Measurements from ENCODE around the gene DENND6B. TPM values are rescaled to one million over a fixed set of nuclear protein-coding genes. Genes with fewer than 3 reads are reported as not detected.

Gene DENND6B
- total RNA-seq, 4 donors from 2014 or later = 8.6 to 13.1 (median 11.7) TPM

DNA sequence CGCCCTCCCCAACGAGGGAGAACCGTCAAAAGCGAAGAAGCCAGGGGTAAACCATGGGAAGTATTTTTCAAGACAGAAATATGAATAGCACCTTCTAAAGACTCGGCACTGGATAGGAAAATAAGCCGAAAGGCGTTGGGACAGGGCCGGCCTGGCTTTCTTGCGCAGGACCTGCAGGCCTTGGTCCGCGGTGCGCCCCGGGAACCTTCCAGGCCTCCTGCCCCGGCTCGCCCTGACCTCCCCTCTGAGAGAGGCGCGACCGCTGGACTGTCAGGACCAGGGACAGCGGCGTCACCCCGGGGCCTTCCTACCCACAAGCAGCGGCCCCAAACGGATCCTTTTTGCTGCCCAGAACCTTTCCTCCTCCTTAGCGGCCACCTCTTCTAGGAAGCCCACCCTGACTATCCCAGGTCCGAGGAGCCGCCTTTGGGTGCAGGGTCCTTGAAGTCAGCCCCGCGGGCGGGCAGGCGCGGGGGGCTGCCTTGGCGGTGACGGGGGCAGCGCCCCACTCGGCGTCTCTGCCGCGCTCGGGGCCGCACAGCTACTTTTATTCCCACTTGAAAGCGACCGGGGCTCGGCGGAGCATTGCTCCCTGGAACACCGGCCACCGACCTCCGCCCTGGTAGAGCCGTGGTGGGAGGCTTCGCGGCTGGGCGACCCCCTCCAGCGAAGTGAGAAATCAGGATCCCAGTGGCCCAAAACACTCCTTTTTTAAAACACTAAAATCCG is 56.0 kb downstream of the DENND6B start:
- TF ChIP-seq EP300 (IDR thresholded peaks at IDR 0.05) (no peak), POLR2A (IDR thresholded peaks at IDR 0.05) (no peak)
- TF ChIP-seq, protein P1, sequence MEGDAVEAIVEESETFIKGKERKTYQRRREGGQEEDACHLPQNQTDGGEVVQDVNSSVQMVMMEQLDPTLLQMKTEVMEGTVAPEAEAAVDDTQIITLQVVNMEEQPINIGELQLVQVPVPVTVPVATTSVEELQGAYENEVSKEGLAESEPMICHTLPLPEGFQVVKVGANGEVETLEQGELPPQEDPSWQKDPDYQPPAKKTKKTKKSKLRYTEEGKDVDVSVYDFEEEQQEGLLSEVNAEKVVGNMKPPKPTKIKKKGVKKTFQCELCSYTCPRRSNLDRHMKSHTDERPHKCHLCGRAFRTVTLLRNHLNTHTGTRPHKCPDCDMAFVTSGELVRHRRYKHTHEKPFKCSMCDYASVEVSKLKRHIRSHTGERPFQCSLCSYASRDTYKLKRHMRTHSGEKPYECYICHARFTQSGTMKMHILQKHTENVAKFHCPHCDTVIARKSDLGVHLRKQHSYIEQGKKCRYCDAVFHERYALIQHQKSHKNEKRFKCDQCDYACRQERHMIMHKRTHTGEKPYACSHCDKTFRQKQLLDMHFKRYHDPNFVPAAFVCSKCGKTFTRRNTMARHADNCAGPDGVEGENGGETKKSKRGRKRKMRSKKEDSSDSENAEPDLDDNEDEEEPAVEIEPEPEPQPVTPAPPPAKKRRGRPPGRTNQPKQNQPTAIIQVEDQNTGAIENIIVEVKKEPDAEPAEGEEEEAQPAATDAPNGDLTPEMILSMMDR (IDR thresholded peaks at IDR 0.05) = no peak
- H3K4me1 ChIP-seq = peaks cover 0 to 74% (median 44%) of the 10 kb centered on the region in 4 donors
- WGBS, 2 donors = 2 to 3% methylated on average over 47 to 49 of the region's 53 CpGs

DNA sequence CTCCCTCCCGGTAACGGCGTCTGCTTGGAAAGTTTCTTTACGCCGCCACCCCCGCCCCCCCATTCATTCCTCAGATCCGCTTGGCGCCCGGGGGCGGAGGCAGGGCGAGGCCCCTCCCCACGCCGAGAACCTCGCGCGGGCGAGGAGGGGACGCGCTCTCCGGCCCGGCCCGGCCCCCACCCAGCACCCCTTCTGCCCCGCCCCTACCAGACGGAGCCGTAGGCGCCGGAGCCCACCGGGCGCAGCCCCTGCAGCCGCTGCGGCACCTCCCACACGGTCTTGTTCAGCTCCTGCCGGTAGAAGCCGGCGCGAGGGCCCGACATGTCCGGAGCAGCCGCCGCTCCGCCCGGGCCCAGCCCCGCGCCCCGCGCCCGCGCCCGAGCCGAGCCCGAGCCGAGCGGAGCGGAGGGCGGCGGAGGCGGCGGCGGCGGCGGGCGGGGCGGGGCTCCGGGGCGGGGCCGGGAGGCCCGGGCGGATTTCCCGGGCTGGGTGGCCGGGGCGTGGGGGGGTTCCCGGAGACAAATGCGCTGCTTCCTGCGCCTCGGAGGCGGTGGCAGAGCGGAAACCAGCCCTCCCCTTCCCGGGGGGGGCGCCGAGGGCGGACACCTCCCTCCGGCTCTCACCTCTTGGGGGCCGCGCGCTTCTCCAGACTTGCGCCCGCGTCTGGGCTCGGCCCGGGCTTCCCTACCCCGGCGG is 56.7 kb downstream of the DENND6B start, which contains the start of gene MAPK11:
MAPK11 (minus strand) TSS at position 411 of the 696 bp plus-strand sequence; CDS start at position 323, 88 bp downstream.
- Histone ChIP-seq H3K27ac (peak within 1 kb of the TSS in 3 of 4 donors; percentile 44 to 85 (median 45)), H3K9me3 (no peaks in the 10 kb centered on the region), H3K4me3 (peak within 1 kb of the TSS; percentile 41 to 66 (median 50)), H3K4me1 (peaks cover 0 to 67% (median 44%) of the 10 kb centered on the region in 4 donors), H3K36me3 (peaks cover 0 to 3% (median 0%) of the 10 kb centered on the region in 3 donors), H3K27me3 (peaks cover 0 to 21% of the 10 kb centered on the region in 2 donors)
- no peak for DNase-seq (ENCODE audit: low spot score in 2 of 2)
- WGBS, 2 donors = 0% methylated on average over 14 to 30 of the region's 92 CpGs
- TF ChIP-seq POLR2A (IDR thresholded peaks at IDR 0.05) = no peak
- TF ChIP-seq EP300 (IDR thresholded peaks at IDR 0.05) = no peak
- TF ChIP-seq, protein P1 (IDR thresholded peaks at IDR 0.05) = no peak

More for the DNA sequence above, 56.0 kb downstream of the DENND6B start:
- peak overlapping the region in 3 of 4 donors; percentile 41 to 85 (median 45) for H3K27ac ChIP-seq
- H3K36me3 ChIP-seq = peaks cover 0 to 10% (median 4%) of the 10 kb centered on the region in 3 donors
- no peaks in the 10 kb centered on the region for H3K9me3 ChIP-seq
- peaks cover 0 to 21% of the 10 kb centered on the region in 2 donors for H3K27me3 ChIP-seq
- peak overlapping the region; percentile 41 to 66 (median 50) for H3K4me3 ChIP-seq
- peak; percentile 46 to 48 for DNase-seq (ENCODE audit: low spot score in 2 of 2)

DNA sequence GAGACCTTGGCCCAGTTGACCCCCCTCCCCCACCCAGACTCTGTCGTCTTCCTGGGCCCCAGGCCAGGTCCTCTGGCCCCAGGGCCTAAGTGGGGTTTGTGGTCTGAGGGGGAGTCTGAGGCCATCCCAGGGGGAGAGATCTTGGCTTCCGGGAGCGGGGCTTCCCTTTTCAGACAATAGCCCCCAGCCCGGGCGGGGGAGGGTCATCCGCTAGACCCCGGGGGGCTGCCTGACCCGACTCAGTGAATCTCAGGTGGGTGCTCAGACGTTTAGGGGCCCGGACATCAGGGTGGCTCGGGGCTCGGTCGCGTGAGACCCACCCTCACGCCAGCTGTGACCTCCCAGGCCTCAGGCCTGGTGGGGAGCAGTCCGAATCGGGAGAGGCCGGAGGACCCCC is 57.2 kb downstream of the DENND6B start:
- Histone ChIP-seq H3K4me3 (peak overlapping the region; percentile 27 to 66 (median 46)), H3K27ac (peak overlapping the region in 3 of 4 donors; percentile 34 to 85 (median 44)), H3K9me3 (no peaks in the 10 kb centered on the region), H3K27me3 (peaks cover 0 to 21% of the 10 kb centered on the region in 2 donors), H3K36me3 (no peaks in the 10 kb centered on the region), H3K4me1 (peaks cover 0 to 62% (median 44%) of the 10 kb centered on the region in 4 donors)
- DNase-seq (ENCODE audit: low spot score in 2 of 2) = no peak
- TF ChIP-seq POLR2A (IDR thresholded peaks at IDR 0.05) (no peak), EP300 (IDR thresholded peaks at IDR 0.05) (no peak)
- TF ChIP-seq, protein P1 (IDR thresholded peaks at IDR 0.05) = no peak
- WGBS, 2 donors = 11 to 12% methylated on average over 10 to 16 of the region's 18 CpGs

DNA sequence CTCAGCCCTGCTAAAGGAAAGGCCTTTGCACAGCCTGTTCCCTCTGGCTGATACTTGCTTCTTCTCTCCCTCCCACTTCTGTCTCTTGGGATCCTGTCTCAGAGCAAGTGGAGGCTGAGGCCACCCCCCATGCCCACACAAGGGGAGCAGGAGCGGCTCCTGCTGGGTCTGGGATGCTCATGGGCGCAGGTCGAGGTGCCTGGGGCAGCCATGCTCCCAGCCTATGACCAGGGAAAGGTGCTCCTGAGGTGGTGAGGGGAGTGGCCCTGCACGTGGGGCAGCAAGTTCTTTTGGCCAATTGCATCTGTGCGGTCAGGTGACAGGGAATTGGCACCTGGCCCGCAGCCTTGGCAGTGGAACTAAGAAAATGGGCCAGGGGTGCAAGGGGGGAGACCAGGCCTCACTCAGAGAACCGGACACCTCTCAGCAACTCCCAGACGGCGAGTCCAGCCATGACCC is 58.1 kb downstream of the DENND6B start:
- H3K4me1 ChIP-seq = peaks cover 0 to 57% (median 44%) of the 10 kb centered on the region in 4 donors
- DNase-seq (ENCODE audit: low spot score in 2 of 2) = no peak
- no peak overlapping the region for H3K4me3 ChIP-seq
- no peaks in the 10 kb centered on the region for H3K9me3 ChIP-seq
- peaks cover 0 to 23% of the 10 kb centered on the region in 2 donors for H3K27me3 ChIP-seq
- TF ChIP-seq POLR2A (IDR thresholded peaks at IDR 0.05) (no peak), EP300 (IDR thresholded peaks at IDR 0.05) (no peak)
- TF ChIP-seq, protein P1 (IDR thresholded peaks at IDR 0.05) = no peak
- H3K27ac ChIP-seq = peak overlapping the region in 2 of 4 donors; percentile 56 to 85
- WGBS, 2 donors = 52 to 58% methylated on average over 6 to 9 of the region's 9 CpGs
- no peaks in the 10 kb centered on the region for H3K36me3 ChIP-seq
